ENCODE results near the gene TMEM163. TPM values are rescaled to one million over a fixed set of nuclear protein-coding genes. Genes with fewer than 3 reads are reported as not detected.

Gene TMEM163
- total RNA-seq, 1 donor: not detected

- H3K79me2 ChIP-seq (ENCODE audit: insufficient read depth, low read length): no peaks in the 10 kb centered on the region
- no peak overlapping the region for H2AFZ ChIP-seq (ENCODE audit: low read length)
- peaks cover 4% of the 10 kb centered on the region for H3K36me3 ChIP-seq (ENCODE audit: insufficient read depth, low read length)
- TF ChIP-seq CTCF (IDR thresholded peaks at IDR 0.05; ENCODE audit: extremely low read depth, low read depth, low read length): no peak
- no peak for DNase-seq (ENCODE audit: insufficient read length, low spot score, missing footprints)
- no peaks in the 10 kb centered on the region for H4K20me1 ChIP-seq (ENCODE audit: insufficient read depth, low read length)
- no peak overlapping the region for H3K4me3 ChIP-seq (ENCODE audit: insufficient read depth, low read length)
- no peak overlapping the region for H3K4me2 ChIP-seq (ENCODE audit: insufficient read depth, low read length)
- H3K9me3 ChIP-seq (ENCODE audit: low read depth, low read length): no peaks in the 10 kb centered on the region
- H3K27me3 ChIP-seq (ENCODE audit: insufficient read depth, low read length): no peaks in the 10 kb centered on the region
- H3K27ac ChIP-seq (ENCODE audit: low read depth, low read length): no peak overlapping the region
- H3K4me1 ChIP-seq (ENCODE audit: insufficient read depth, low read length): no peaks in the 10 kb centered on the region
Observed at GRCh38 chr2:134440336-134440909, 278.4 kb downstream of the TMEM163 start.

GRCh38 chr2:134438371-134438770 is 280.4 kb downstream of the TMEM163 start:
- Histone ChIP-seq H3K79me2 (ENCODE audit: insufficient read depth, low read length) (no peaks in the 10 kb centered on the region), H3K4me1 (ENCODE audit: insufficient read depth, low read length) (no peaks in the 10 kb centered on the region), H3K4me3 (ENCODE audit: insufficient read depth, low read length) (no peak overlapping the region), H3K9me3 (ENCODE audit: low read depth, low read length) (no peaks in the 10 kb centered on the region), H4K20me1 (ENCODE audit: insufficient read depth, low read length) (no peaks in the 10 kb centered on the region), H2AFZ (ENCODE audit: low read length) (no peak overlapping the region), H3K27ac (ENCODE audit: low read depth, low read length) (no peak overlapping the region), H3K27me3 (ENCODE audit: insufficient read depth, low read length) (no peaks in the 10 kb centered on the region), H3K4me2 (ENCODE audit: insufficient read depth, low read length) (no peak overlapping the region), H3K36me3 (ENCODE audit: insufficient read depth, low read length) (peaks cover 4% of the 10 kb centered on the region)
- TF ChIP-seq CTCF (IDR thresholded peaks at IDR 0.05; ENCODE audit: extremely low read depth, low read depth, low read length): no peak
- no peak for DNase-seq (ENCODE audit: insufficient read length, low spot score, missing footprints)

- Histone ChIP-seq H3K9me3 (ENCODE audit: low read depth, low read length) (no peaks in the 10 kb centered on the region), H3K79me2 (ENCODE audit: insufficient read depth, low read length) (no peaks in the 10 kb centered on the region), H3K4me1 (ENCODE audit: insufficient read depth, low read length) (peaks cover 8% of the 10 kb centered on the region), H3K36me3 (ENCODE audit: insufficient read depth, low read length) (no peaks in the 10 kb centered on the region), H3K27ac (ENCODE audit: low read depth, low read length) (no peak overlapping the region), H3K27me3 (ENCODE audit: insufficient read depth, low read length) (no peaks in the 10 kb centered on the region), H3K4me3 (ENCODE audit: insufficient read depth, low read length) (no peak overlapping the region), H3K4me2 (ENCODE audit: insufficient read depth, low read length) (no peak overlapping the region), H2AFZ (ENCODE audit: low read length) (no peak overlapping the region), H4K20me1 (ENCODE audit: insufficient read depth, low read length) (no peaks in the 10 kb centered on the region)
- no peak for TF ChIP-seq CTCF (IDR thresholded peaks at IDR 0.05; ENCODE audit: extremely low read depth, low read depth, low read length)
- DNase-seq (ENCODE audit: insufficient read length, low spot score, missing footprints): no peak
Observed at GRCh38 chr2:134436706-134437105, 282.1 kb downstream of the TMEM163 start.

GRCh38 chr2:134435936-134436335 is 282.9 kb downstream of the TMEM163 start:
- peaks cover 9% of the 10 kb centered on the region for H3K4me1 ChIP-seq (ENCODE audit: insufficient read depth, low read length)
- H4K20me1 ChIP-seq (ENCODE audit: insufficient read depth, low read length): no peaks in the 10 kb centered on the region
- no peak overlapping the region for H3K4me2 ChIP-seq (ENCODE audit: insufficient read depth, low read length)
- no peaks in the 10 kb centered on the region for H3K27me3 ChIP-seq (ENCODE audit: insufficient read depth, low read length)
- no peak for TF ChIP-seq CTCF (IDR thresholded peaks at IDR 0.05; ENCODE audit: extremely low read depth, low read depth, low read length)
- DNase-seq (ENCODE audit: insufficient read length, low spot score, missing footprints): no peak
- no peaks in the 10 kb centered on the region for H3K36me3 ChIP-seq (ENCODE audit: insufficient read depth, low read length)
- H3K79me2 ChIP-seq (ENCODE audit: insufficient read depth, low read length): no peaks in the 10 kb centered on the region
- no peak overlapping the region for H2AFZ ChIP-seq (ENCODE audit: low read length)
- H3K4me3 ChIP-seq (ENCODE audit: insufficient read depth, low read length): no peak overlapping the region
- no peak overlapping the region for H3K27ac ChIP-seq (ENCODE audit: low read depth, low read length)
- no peaks in the 10 kb centered on the region for H3K9me3 ChIP-seq (ENCODE audit: low read depth, low read length)

All from osteoblast (primary cell).